Measurements from ENCODE around the gene ZNF516. TPM values are rescaled to one million over a fixed set of nuclear protein-coding genes. Genes with fewer than 3 reads are reported as not detected.

The ZNF516 gene
- total and polyA plus RNA-seq, 2 experiments from 2014 or later = 17.0 to 78.6 TPM

DNA sequence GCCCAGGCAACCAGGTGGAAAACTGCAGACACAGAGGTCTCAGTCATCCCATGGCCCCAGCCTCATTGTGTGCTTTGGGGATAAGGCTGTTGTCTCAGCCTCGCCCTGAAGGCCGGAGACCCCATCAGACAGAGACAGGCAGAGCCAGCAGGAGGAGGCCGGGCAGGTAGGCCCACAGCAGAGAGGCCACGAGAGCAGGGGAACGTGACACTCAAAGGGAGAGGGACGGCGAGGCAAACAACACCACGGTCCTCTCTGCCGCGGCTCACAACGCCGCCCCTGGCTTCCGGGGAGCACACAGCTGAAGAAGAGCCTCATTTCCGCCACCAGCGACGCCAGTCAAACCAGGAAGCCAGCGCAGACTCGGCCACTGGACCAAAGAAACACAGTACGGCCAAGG is 103.3 kb downstream of the ZNF516 start:
- no peak for DNase-seq (ENCODE audit: low read depth in 1 of 2, low spot score in 1 of 2)
- Histone ChIP-seq H3K4me3 (no peak overlapping the region), H3K4me1 (ENCODE audit: low read depth) (no peaks in the 10 kb centered on the region), H3K36me3 (no peaks in the 10 kb centered on the region), H3K27ac (no peak overlapping the region), H3K27me3 (no peaks in the 10 kb centered on the region), H3K9me3 (ENCODE audit: low read depth) (no peaks in the 10 kb centered on the region)
- TF ChIP-seq, protein P1, sequence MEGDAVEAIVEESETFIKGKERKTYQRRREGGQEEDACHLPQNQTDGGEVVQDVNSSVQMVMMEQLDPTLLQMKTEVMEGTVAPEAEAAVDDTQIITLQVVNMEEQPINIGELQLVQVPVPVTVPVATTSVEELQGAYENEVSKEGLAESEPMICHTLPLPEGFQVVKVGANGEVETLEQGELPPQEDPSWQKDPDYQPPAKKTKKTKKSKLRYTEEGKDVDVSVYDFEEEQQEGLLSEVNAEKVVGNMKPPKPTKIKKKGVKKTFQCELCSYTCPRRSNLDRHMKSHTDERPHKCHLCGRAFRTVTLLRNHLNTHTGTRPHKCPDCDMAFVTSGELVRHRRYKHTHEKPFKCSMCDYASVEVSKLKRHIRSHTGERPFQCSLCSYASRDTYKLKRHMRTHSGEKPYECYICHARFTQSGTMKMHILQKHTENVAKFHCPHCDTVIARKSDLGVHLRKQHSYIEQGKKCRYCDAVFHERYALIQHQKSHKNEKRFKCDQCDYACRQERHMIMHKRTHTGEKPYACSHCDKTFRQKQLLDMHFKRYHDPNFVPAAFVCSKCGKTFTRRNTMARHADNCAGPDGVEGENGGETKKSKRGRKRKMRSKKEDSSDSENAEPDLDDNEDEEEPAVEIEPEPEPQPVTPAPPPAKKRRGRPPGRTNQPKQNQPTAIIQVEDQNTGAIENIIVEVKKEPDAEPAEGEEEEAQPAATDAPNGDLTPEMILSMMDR (IDR thresholded peaks at IDR 0.05; ENCODE audit: low read depth, low read length) = no peak

DNA sequence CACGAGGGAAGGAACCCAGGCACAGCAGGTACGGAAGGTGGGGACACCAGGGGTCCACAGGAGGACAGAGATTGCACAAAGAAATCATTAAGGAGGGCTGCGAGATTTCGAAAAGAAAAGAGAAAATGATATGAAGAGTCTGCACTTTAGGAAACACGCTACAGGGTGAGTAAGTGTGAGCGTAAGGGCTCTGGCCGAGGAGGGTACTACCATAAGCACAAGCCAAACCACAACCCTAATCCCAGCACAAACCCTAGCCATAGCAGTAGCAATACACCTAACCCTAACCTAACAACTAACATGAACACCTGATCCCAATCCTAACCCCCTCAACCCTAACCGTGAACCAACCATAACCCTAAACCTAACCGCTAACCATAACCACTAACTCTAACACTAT is 104.0 kb downstream of the ZNF516 start:
- H3K4me3 ChIP-seq = no peak overlapping the region
- TF ChIP-seq, protein P1 (IDR thresholded peaks at IDR 0.05; ENCODE audit: low read depth, low read length) = no peak
- no peaks in the 10 kb centered on the region for H3K27me3 ChIP-seq
- H3K9me3 ChIP-seq (ENCODE audit: low read depth) = no peaks in the 10 kb centered on the region
- H3K36me3 ChIP-seq = no peaks in the 10 kb centered on the region
- no peaks in the 10 kb centered on the region for H3K4me1 ChIP-seq (ENCODE audit: low read depth)
- DNase-seq (ENCODE audit: low read depth in 1 of 2, low spot score in 1 of 2) = no peak
- no peak overlapping the region for H3K27ac ChIP-seq

DNA sequence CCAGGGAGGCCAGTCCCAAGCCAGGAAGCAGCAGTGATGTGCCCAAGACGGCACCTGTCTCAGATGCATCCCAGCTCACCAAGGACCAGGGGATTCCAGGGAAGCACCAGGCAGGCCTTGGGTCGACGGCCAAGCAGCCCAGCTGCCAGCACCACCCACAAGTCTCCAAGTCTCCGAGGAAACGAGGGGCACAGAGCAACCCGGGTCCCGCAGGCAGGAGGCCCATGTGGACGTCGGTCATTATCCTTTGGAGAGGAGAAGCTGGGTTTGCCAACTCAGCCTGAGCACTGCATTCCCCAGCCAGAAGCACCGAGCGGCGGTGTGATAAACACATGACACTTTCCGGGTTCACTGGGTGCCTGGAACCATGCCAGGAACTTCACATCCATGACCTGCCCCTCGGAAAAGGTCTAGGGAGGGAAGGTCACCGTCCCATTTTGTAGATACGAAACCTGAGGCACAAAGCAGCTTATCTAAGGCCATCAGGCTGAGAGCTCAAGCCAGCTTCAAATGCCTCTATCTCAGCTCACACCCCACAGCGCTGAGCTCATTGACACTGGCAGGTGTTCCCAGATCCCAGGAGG is 104.5 kb downstream of the ZNF516 start:
- H3K36me3 ChIP-seq = no peaks in the 10 kb centered on the region
- TF ChIP-seq, protein P1 (IDR thresholded peaks at IDR 0.05; ENCODE audit: low read depth, low read length) = no peak

DNA sequence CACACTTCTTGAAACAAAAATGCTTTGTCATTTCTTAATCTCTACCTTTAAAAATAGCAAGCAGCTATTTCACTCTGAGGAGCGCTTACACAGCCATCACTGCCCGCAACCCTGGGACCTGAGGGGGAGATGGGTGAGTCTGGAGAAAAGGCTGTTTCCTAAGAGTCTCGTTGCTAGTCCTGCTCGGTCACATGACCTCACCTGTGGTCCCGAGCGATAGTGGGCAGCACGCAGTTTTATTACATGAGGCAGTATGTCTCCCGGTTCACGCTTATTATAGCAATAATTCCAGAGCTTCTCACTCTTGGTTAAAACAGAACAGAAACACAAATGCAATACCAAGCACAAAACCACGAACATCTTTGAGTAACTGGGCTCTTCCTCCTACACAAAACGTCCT is 105.3 kb downstream of the ZNF516 start:
- no peaks in the 10 kb centered on the region for H3K4me1 ChIP-seq (ENCODE audit: low read depth)
- no peak for DNase-seq (ENCODE audit: low read depth in 1 of 2, low spot score in 1 of 2)
- H3K27ac ChIP-seq = no peak overlapping the region
- H3K27me3 ChIP-seq = no peaks in the 10 kb centered on the region
- TF ChIP-seq, protein P1 (IDR thresholded peaks at IDR 0.05; ENCODE audit: low read depth, low read length) = no peak
- H3K9me3 ChIP-seq (ENCODE audit: low read depth) = no peaks in the 10 kb centered on the region
- H3K36me3 ChIP-seq = no peaks in the 10 kb centered on the region
- H3K4me3 ChIP-seq = no peak overlapping the region

More for the DNA sequence above, 104.5 kb downstream of the ZNF516 start:
- no peaks in the 10 kb centered on the region for H3K9me3 ChIP-seq (ENCODE audit: low read depth)
- no peak for DNase-seq (ENCODE audit: low read depth in 1 of 2, low spot score in 1 of 2)
- H3K4me3 ChIP-seq = no peak overlapping the region
- no peak overlapping the region for H3K27ac ChIP-seq
- H3K4me1 ChIP-seq (ENCODE audit: low read depth) = no peaks in the 10 kb centered on the region
- H3K27me3 ChIP-seq = no peaks in the 10 kb centered on the region

DNA sequence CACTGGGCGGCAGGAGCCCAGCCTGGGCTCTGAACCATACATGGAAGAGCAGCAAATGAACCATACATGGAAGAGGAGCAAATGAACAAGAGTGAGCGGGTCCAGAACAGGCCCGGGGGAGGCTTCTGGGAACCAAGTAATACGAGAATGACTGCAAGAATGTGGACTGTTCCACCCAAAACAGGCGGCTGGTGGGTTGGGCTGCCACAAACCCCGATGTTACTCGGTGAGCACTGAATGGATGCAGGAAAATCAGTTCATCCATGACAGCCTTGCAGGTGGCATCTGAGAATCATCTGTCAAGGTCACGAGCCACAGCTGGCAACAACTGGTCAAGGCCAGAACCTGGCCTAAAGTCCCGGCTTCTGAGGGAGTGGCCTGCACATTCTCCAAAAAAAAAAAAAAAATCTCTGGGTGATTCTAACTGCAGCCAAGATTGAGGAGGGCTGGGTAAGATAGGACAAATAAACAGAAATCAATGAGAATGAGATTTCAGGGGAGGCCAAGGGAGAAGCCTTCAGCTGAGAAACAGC is 106.1 kb downstream of the ZNF516 start:
- Histone ChIP-seq H3K27me3 (no peaks in the 10 kb centered on the region), H3K4me3 (no peak overlapping the region), H3K4me1 (ENCODE audit: low read depth) (no peaks in the 10 kb centered on the region), H3K9me3 (ENCODE audit: low read depth) (no peaks in the 10 kb centered on the region), H3K36me3 (no peaks in the 10 kb centered on the region), H3K27ac (no peak overlapping the region)
- no peak for DNase-seq (ENCODE audit: low read depth in 1 of 2, low spot score in 1 of 2)
- TF ChIP-seq, protein P1 (IDR thresholded peaks at IDR 0.05; ENCODE audit: low read depth, low read length) = no peak
